Lower leg skin (tissue), 3 donors: ENCODE data around the gene OTUD4.

ENCODE experiments used
- CTCF ChIP-seq, 3 donors: fragments of 450-650 bp; IDR thresholded peaks; one replicate each; pipeline ENCODE4 v1.5.1; 2016; ENCODE audit warnings: antibody characterized with exemption in 3 of 3, mild to moderate bottlenecking in 3 of 3, moderate library complexity in 2 of 3
- POLR2A ChIP-seq, 2 donors: fragments of 450-650 bp; IDR thresholded peaks; one replicate each; pipeline ENCODE4 v1.6.1; 2016 to 2017; ENCODE audit warnings: antibody characterized with exemption in 2 of 2, mild to moderate bottlenecking in 1 of 2, moderate library complexity in 1 of 2

DNA sequence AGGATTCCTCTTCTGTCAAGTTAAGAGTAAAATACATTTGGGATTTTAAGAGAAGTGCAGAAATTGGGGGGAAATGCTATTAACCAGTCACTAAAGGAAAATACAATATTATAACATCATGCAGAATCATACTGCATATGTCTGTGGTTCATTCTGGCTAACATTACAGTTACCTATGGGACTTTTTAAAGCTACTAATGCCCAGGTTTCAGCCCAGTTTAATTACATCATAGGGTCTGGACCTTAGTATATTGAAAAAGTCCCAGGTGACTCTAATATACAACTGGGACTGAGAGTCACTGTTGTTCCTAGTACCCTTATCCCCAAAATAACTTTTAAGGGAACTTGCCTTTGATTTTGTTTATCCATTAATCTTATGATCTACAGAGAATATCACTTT lies 72.3 kb downstream of the OTUD4 start:
- TF ChIP-seq CTCF (IDR thresholded peaks at IDR 0.05) (no peak), POLR2A (IDR thresholded peaks at IDR 0.05) (no peak)
